ENCODE measurements around the gene MRPL28. TPM values are rescaled to one million over a fixed set of nuclear protein-coding genes. Genes with fewer than 3 reads are reported as not detected.

The MRPL28 gene
- total and polyA plus RNA-seq, 10 donors = 38.0 to 108 (median 55.8) TPM

DNA sequence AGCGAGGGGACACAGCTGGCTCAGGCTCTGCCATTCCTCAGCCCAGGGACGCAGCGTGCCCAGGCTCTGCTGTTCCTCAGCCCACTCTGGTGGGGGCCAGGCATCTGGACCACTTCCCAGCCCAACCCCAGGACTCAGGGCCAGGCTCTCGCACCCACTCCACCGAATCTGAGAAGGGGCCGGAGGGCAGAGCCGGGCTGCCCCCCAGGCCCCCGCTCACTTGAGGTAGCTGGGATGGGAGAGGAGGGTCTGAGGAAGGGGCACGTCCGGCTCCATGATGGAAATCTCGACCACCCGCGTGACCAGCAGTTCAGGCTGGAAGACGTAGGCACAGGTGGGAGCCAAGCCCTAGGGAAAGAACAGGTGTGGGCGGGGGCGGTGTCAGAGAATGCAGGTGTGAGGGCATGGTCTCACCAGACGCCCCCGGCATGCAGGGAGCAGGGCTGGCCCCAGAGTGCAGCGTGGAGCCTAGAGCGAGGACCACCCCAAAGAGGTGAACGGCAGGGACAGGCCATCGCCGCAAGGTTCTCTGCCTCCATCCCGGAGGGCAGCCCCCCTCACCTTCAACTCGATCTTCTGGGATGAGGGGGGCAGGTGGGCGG is 6.6 kb upstream of the MRPL28 start:
- no peak for TF ChIP-seq POLR2AphosphoS5 (IDR thresholded peaks at IDR 0.05)
- TF ChIP-seq CTCF (IDR thresholded peaks at IDR 0.05 in 8 of 11, conservative IDR thresholded peaks at IDR 0.05 in 3 of 11) = no peak
- no peak for TF ChIP-seq POLR2A (IDR thresholded peaks at IDR 0.05)
- H3K4me1 ChIP-seq = peaks cover 0 to 31% (median 25%) of the 10 kb centered on the region in 6 donors
- peak; percentile 70 for DNase-seq

DNA sequence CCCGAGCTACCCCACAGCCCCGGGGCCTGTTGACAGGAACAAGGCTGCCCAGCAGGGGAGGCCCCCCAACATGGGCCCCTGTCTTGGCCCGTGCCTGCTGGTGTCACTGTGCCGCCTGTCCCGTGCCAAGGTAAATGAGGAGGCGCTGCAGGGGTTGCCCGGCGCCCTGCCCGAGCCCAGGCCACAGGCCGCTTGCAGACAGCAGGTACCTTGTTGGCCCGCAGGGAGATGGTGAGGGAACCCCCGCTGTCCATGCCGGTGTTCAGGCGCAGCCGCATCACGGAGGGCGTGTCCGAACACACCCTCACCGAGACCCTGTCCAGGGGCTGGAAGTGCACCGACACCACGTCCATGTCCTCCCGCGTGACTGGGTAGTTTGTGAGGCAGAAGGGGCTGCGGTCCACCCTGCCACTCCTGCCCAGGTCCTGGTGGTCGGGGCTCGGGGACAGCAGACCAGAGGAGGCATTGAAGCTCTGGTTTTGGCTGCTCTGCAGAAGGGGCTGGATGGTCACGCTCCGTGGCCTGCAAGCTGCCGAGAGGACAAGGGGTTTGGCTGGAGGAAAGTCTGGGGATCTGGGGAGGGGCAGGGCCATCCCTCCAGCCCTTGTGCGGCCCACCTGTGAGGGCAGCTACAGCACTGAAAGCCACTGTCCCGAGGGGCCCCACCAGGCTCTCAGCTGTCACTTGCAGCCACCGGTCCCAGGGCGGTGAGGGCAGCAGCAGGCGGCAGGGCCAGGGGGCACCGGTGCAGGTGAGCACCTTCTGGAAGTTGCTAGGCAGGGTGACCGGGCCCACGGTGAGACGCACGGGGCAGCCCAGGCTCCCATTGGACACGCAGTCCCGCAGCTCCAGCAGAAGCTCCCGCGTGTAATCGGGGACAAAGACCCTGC is 5.8 kb upstream of the MRPL28 start:
- peak; percentile 75 for DNase-seq
- intact Hi-C loops (cut with DNase I; ENCODE audit: low total_unique reads) = no loop called here
- peaks cover 0 to 36% (median 27%) of the 10 kb centered on the region in 6 donors for H3K4me1 ChIP-seq
- peak in 1 of 3 donors; percentile 11 for TF ChIP-seq POLR2AphosphoS5 (IDR thresholded peaks at IDR 0.05)
- no peak for TF ChIP-seq CTCF (IDR thresholded peaks at IDR 0.05 in 8 of 11, conservative IDR thresholded peaks at IDR 0.05 in 3 of 11)
- H3K4me3 ChIP-seq = no peak overlapping the region
- peaks cover 0 to 68% (median 61%) of the 10 kb centered on the region in 6 donors for H3K36me3 ChIP-seq
- H3K9me3 ChIP-seq = no peaks in the 10 kb centered on the region
- no peak overlapping the region for H3K27ac ChIP-seq
- no peaks in the 10 kb centered on the region for H3K27me3 ChIP-seq (replicated peaks in 1 of 7)
- WGBS, 5 donors = 94 to 97% (median 96%) methylated on average over 26 to 44 of the region's 44 CpGs

More for the DNA sequence above, 6.6 kb upstream of the MRPL28 start:
- WGBS, 5 donors = 90 to 94% (median 93%) methylated on average over 22 to 26 of the region's 26 CpGs
- Histone ChIP-seq H3K27me3 (replicated peaks in 1 of 7) (no peaks in the 10 kb centered on the region), H3K36me3 (peaks cover 0 to 60% (median 55%) of the 10 kb centered on the region in 6 donors), H3K27ac (no peak overlapping the region), H3K4me3 (no peak overlapping the region), H3K9me3 (no peaks in the 10 kb centered on the region)
- intact Hi-C loops (cut with DNase I; ENCODE audit: low total_unique reads) = no loop called here

GRCh38 chr16:375212-375611 is 4.9 kb upstream of the MRPL28 start:
- Histone ChIP-seq H3K36me3 (peaks cover 0 to 68% (median 61%) of the 10 kb centered on the region in 6 donors), H3K4me1 (peaks cover 6 to 34% (median 24%) of the 10 kb centered on the region in 6 donors), H3K27me3 (replicated peaks in 1 of 7) (no peaks in the 10 kb centered on the region), H3K9me3 (no peaks in the 10 kb centered on the region), H3K4me3 (no peak overlapping the region), H3K27ac (no peak overlapping the region)
- no peak for TF ChIP-seq CTCF (IDR thresholded peaks at IDR 0.05 in 8 of 11, conservative IDR thresholded peaks at IDR 0.05 in 3 of 11)
- no peak for TF ChIP-seq POLR2A (IDR thresholded peaks at IDR 0.05)
- peak; percentile 66 for DNase-seq
- intact Hi-C loops (cut with DNase I; ENCODE audit: low total_unique reads) = no loop called here
- 94 to 97% (median 96%) methylated on average over 23 of the region's 23 CpGs for WGBS, 5 donors

GRCh38 chr16:374616-374926 is 4.2 kb upstream of the MRPL28 start:
- DNase-seq = no peak
- H3K27me3 ChIP-seq (replicated peaks in 1 of 7) = no peaks in the 10 kb centered on the region

More at GRCh38 chr16:374616-374926, 4.2 kb upstream of the MRPL28 start:
- Histone ChIP-seq H3K4me3 (no peak overlapping the region), H3K9me3 (no peaks in the 10 kb centered on the region), H3K27ac (no peak overlapping the region), H3K4me1 (peaks cover 9 to 33% (median 24%) of the 10 kb centered on the region in 6 donors), H3K36me3 (peaks cover 0 to 70% (median 61%) of the 10 kb centered on the region in 6 donors)
- TF ChIP-seq POLR2AphosphoS5 (IDR thresholded peaks at IDR 0.05) (no peak), CTCF (IDR thresholded peaks at IDR 0.05 in 8 of 11, conservative IDR thresholded peaks at IDR 0.05 in 3 of 11) (no peak), POLR2A (IDR thresholded peaks at IDR 0.05) (no peak)
- 91 to 97% (median 95%) methylated on average over 8 to 9 of the region's 9 CpGs for WGBS, 5 donors
- intact Hi-C loops (cut with DNase I; ENCODE audit: low total_unique reads) = no loop called here

Data from spleen (tissue), 11 donors.